Activated naive CD4-positive, alpha-beta T cell (primary cell): ENCODE data around the gene LCE5A.
"Not testable (repeated sequence)": the region's sequence is repeated elsewhere in the genome, so short reads cannot be mapped to it uniquely, and the experiment has no call there.

Experiments used
- DNase-seq, 4 experiments: peaks; one replicate each; lab custom pipeline; 2025; lab: John Stamatoyannopoulos, UW

The LCE5A gene

DNA sequence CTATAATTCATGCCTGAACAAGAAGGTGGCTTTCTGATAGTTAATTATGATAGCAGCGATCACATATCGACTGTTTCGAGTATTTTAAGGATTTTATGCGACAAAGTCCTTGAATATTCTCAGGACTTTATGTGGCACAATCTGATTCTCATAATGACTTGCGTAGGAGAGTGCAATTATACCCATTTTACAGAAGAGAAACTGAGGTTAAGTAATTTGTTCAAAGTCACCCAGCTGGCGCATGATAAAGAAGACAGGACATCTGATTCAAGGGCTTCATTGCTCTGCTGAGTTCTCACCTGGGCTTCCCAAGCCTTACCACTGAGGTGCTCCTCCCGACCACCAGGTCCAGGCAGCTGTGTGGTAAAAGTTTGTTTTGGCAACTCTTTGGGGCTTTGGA, 5.5 kb downstream of the LCE5A start:
- DNase-seq, result no peak

DNA sequence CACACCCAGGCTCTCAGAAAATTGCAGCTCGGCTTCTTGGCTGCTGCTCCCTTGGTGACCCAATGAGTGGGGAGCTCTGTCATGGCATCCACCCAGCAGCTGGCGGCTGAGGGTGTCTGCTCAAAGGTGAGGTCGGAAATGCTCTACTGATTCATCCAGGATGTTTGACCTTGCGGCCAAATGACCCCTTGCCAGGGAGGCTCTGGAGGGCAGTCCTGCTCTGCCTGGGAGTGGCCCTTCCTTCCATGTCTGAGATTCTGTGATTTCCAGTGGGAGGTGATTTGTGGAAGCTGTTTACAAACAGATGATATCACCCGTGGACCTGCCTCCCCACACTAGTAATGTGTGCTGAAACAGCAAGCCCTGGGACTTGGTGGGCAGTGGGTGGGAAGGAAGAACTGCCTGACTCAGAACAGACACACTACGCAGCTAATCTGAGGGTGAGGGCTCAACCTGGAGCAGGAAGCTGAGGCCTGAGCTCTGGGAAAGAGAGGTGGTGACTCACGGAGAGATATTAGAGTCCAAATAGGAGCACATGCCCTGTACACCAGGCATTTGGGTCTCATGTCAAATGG, 6.7 kb downstream of the LCE5A start:
- no peak for DNase-seq

DNA sequence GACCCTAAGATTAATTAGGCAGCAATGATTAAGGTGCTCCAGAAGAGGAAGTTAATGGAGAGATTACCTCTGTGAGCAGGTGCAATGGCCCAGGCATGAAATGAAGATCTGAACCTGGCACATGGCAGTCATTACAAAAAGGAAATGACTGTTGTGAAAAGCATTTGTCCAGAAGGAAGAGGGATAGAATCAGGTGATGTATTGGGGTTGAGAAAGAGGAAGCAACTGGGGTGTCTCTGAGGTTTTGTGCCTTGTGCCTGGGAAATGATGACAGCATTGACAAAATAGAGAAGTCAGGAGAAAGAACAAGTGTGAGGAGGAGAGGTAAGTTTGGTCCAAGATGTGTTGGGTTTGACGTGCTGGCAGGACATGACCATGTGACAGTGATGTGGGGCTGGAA, 9.2 kb downstream of the LCE5A start:
- DNase-seq, result no peak

DNA sequence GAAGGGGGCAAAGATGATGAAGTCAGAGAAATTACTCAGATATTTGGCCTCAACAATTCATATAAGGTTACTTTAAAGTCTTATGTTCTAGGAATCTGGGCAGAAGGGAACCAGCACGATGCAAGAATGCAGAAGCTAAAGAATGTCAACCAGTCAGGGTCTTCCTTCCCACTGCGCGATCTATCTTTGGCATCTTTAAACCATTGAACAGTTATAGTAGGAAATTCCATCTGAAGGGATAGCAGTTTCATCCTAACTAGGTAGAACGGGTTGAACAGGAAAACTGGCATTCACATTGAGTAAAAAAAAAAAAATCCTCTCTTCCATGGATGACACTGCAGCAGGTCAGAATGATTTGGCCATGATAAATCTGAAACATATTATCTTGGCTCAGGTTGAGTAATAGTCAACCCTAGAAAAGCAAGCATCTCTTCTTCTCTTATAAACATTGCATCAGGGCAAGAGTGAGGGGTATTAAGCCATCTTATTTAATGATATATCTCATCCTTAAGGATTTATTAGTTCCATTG, 10.0 kb downstream of the LCE5A start:
- DNase-seq, result no peak

DNA sequence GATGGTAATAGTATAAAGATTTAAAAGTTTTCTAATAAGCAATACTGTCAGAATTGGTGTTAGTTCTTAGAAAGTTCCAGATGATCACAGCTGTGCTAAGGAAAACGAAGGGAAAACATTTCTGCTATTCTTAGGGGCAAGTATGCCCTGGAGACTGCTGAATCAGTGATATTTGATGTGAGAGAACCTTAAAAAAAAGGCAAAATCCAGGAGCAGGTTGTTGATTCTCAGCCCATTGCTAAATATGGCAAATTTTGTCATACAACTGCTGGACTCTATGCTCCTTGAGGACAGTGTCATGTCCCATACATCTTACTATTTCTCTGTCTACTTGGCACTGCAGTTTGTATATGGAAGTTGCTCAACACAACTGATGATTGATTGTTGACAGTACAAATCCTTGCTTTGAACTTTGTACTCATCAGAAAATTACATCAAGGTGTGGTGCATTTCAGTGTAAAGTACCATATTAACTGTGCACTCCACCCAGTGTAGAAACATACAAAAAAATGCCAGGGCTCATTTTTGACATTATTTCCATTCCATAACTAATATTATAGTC, 14.6 kb downstream of the LCE5A start:
- DNase-seq, result no peak

DNA sequence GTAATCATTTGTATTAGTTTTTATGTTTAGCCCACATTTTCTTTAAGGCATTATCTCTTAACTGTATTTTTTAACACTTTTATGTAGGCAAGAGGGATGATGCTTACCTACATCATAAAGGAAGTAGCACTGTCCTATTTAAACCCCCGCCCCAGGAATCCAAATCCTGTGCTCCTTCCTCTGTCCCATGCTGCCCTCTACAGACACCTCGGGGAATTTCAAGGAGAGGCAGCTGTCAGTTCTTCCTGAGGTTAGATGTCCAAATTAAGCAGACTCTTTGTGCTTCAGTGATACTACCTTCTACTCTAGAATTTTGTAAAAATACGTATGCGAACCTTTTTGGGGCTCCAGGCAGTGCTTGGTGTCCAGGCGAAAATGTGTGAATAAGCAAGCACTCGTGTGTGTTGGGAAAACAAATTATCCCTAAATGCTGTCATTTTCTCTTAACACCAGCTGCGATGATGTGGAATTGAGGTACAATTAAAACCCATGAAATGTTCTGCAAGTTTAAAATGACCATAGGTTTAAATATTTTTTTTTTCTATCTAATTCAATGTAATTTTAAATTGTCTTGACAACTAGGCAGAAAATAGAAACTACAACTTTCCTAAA, 22.8 kb downstream of the LCE5A start:
- no peak for DNase-seq

DNA sequence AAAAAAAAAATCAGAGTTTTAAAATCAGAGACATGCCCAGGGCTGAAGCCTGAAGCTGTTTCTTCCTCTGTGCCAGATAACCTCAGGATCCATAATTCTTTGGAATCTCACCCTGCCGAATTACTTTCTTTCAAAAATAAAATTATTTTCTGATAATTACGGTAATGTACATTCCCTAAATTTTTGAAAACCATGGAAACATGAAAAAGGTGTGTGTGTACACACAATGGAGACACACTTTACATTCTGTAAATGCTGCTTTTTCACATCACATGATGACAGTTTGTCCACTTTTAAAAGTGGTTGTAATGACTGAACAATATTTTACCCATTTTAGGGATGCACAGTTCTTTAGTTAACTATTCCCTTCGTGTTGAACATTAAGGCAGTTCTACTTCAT, 25.2 kb downstream of the LCE5A start:
- DNase-seq, result no peak

DNA sequence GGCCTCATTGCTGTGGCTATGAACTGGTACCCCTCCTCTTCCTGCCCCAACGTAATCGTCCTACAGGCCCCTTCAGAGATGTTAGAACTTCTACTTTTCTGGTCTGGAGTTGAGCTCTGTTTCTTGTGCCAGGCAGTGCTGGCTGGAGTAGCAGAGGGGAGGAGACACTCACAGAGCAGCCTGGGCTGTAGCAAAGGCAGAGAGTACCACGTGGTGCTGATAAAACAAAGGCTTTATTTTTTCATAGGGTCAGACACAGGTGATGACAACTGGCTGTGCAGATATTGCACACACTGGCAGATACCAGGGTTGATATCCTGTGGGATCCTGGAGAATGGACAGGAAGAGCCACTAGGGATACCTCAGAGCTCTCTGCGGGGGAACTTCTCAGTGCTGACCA, 26.9 kb downstream of the LCE5A start:
- no peak for DNase-seq

DNA sequence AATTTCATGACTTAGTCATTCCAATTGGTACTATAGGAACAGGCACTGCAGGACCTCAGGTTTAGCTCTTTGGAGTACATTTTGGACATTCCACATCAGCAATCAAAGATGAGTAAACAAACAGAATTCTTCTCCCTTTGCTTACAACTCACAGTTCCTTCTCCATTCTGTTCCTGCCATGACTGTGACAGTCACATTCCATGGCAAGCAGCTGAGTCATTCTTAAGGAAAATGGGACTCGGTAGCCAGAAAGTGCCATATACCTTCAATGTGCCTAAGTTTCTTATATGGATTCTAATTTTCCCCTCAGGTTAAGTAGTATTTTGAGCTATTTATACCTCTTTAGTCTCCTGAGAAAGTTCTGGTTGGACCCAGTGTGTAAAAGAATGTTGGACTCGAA, 29.3 kb downstream of the LCE5A start:
- DNase-seq, result no peak

DNA sequence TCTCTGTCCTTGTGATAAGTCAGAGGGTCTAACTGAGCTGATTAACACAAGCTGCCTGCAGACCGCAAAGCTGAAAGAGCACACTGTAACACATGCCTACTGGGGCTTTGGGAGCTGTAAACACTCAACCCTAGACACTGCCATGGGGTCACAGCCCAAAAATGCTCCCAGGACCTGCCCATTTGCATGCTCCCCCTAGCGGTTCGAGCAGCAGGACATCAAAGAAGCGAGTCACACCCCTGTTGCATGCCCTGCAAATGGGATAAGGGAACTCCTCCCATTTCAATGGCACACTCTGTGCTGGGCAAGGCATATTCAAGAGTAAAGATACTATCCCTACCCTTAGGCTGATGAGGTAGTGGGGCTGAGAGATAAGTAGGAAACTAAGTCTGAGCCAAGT, 33.2 kb downstream of the LCE5A start:
- DNase-seq, result no peak

DNA sequence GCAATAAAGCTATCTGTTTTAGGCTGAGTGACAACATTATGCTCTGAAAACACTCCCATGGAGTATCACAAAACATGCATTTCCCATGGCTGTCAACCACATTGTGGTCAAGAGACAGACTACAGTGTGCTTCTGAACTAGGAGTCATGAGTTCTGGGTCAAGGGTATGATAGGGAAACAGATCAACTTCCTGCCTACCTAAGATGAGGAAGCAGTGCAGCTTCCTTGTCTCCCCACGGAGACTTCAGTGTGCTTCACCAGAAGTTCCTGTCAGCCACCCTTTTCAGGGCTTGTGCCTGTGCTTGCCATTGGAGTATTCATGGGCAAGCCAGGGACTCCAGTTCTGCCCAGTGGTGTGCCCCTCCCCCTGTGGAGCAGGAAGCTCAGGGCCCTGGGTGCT, 36.1 kb downstream of the LCE5A start:
- no peak for DNase-seq

DNA sequence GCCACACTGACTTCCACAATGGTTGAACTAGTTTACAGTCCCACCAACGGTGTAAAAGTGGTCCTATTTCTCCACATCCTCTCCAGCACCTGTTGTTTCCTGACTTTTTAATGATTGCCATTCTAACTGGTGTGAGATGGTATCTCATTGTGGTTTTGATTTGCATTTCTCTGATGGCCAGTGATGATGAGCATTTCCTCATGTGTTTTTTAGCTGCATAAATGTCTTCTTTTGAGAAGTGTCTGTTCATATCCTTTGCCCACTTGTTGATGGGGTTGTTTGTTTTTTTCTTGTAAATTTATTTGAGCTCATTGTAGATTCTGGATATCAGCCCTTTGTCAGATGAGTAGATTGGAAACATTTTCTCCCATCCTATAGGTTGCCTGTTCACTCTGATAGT, 37.8 kb downstream of the LCE5A start:
- not testable (repeated sequence) for DNase-seq
